ENCODE results near the gene MSMP. TPM values are rescaled to one million over a fixed set of nuclear protein-coding genes. Genes with fewer than 3 reads are reported as not detected.

Gene MSMP
- polyA plus RNA-seq, 3 donors, result not detected

GRCh38 chr9:35767458-35767857, 13.4 kb upstream of the MSMP start:
- Mint-ChIP-seq H3K4me3 (no peak overlapping the region), H3K9me3 (peaks cover 0 to 3% (median 3%) of the 10 kb centered on the region in 7 donors), H3K36me3 (no peaks in the 10 kb centered on the region), H3K4me1 (no peaks in the 10 kb centered on the region), H3K27me3 (ENCODE audit: low read depth in 3 of 3) (peaks cover 0 to 2% (median 0%) of the 10 kb centered on the region in 3 donors), H3K27ac (no peak overlapping the region)
- no peak overlapping the region for H3K4me2 ChIP-seq (replicated peaks; ENCODE audit: extremely low read depth, low read length, poor library complexity, severe bottlenecking)
- no peak overlapping the region for H2AFZ ChIP-seq (ENCODE audit: insufficient read depth, low read depth, low read length, poor library complexity, severe bottlenecking)
- H4K20me1 ChIP-seq (ENCODE audit: insufficient read depth, low read length), result no peaks in the 10 kb centered on the region
- no peaks in the 10 kb centered on the region for H3K36me3 ChIP-seq (replicated peaks in 1 of 2; ENCODE audit: control insufficient read depth in 1 of 2, insufficient read depth in 2 of 2, low read length in 2 of 2)
- no peak for DNase-seq
- H3K27me3 ChIP-seq (ENCODE audit: control insufficient read depth in 2 of 2, insufficient read depth in 2 of 2, low read length in 2 of 2), result no peaks in the 10 kb centered on the region
- H3K4me3 ChIP-seq (replicated peaks in 1 of 3; ENCODE audit: low read depth in 2 of 3, low read length in 3 of 3), result no peak overlapping the region
- no peak for TF ChIP-seq CTCF (IDR thresholded peaks at IDR 0.05)
- H3K79me2 ChIP-seq (ENCODE audit: insufficient read depth, low read length), result no peaks in the 10 kb centered on the region
- H3K27ac ChIP-seq (ENCODE audit: low read depth in 1 of 2, low read length in 2 of 2), result no peak overlapping the region
- no peak overlapping the region for H3K9ac ChIP-seq (ENCODE audit: insufficient read depth, low read length, poor library complexity, severe bottlenecking)
- WGBS (ENCODE audit: insufficient coverage), result no CpG with 5 or more reads among the region's 1 CpG
- no peaks in the 10 kb centered on the region for H3K4me1 ChIP-seq (ENCODE audit: control insufficient read depth in 1 of 2, insufficient read depth in 2 of 2, low read length in 2 of 2)
- H3K9me3 ChIP-seq (replicated peaks in 1 of 2; ENCODE audit: control insufficient read depth in 1 of 2, insufficient read depth in 1 of 2, low read length in 2 of 2), result no peaks in the 10 kb centered on the region
- intact Hi-C loops (cut with micrococcal nuclease), result no loop called here

DNA sequence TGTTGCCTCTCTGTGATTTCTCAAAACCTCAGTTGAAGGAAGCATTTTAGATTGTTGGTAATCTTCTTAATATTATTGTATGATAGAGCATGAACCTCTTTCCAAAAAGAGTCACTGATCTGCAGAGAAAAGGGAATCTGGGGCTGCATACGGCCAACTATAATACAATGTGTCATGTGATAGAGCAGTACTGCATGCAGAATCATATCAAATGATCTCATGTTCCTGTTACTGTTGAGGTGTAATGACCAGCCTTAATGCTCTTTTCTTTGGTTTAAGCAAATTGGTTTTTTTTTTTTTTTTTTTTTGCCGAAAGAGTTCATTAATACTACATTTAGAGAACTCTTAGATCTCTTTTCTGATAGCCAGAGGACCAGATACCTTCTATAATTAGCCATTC, 12.9 kb upstream of the MSMP start:
- Histone ChIP-seq H3K4me2 (replicated peaks; ENCODE audit: extremely low read depth, low read length, poor library complexity, severe bottlenecking) (no peak overlapping the region), H3K9ac (ENCODE audit: insufficient read depth, low read length, poor library complexity, severe bottlenecking) (no peak overlapping the region), H3K36me3 (replicated peaks in 1 of 2; ENCODE audit: control insufficient read depth in 1 of 2, insufficient read depth in 2 of 2, low read length in 2 of 2) (no peaks in the 10 kb centered on the region), H3K9me3 (replicated peaks in 1 of 2; ENCODE audit: control insufficient read depth in 1 of 2, insufficient read depth in 1 of 2, low read length in 2 of 2) (no peaks in the 10 kb centered on the region), H3K4me3 (replicated peaks in 1 of 3; ENCODE audit: low read depth in 2 of 3, low read length in 3 of 3) (no peak overlapping the region), H4K20me1 (ENCODE audit: insufficient read depth, low read length) (no peaks in the 10 kb centered on the region), H2AFZ (ENCODE audit: insufficient read depth, low read depth, low read length, poor library complexity, severe bottlenecking) (no peak overlapping the region), H3K27ac (ENCODE audit: low read depth in 1 of 2, low read length in 2 of 2) (no peak overlapping the region), H3K79me2 (ENCODE audit: insufficient read depth, low read length) (no peaks in the 10 kb centered on the region), H3K4me1 (ENCODE audit: control insufficient read depth in 1 of 2, insufficient read depth in 2 of 2, low read length in 2 of 2) (no peaks in the 10 kb centered on the region), H3K27me3 (ENCODE audit: control insufficient read depth in 2 of 2, insufficient read depth in 2 of 2, low read length in 2 of 2) (no peaks in the 10 kb centered on the region)
- Mint-ChIP-seq H3K36me3 (no peaks in the 10 kb centered on the region), H3K27me3 (ENCODE audit: low read depth in 3 of 3) (peaks cover 0 to 2% (median 0%) of the 10 kb centered on the region in 3 donors), H3K4me1 (no peaks in the 10 kb centered on the region), H3K9me3 (peaks cover 0 to 3% (median 3%) of the 10 kb centered on the region in 7 donors), H3K27ac (no peak overlapping the region), H3K4me3 (no peak overlapping the region)
- intact Hi-C loops (cut with micrococcal nuclease), result no loop called here
- TF ChIP-seq CTCF (IDR thresholded peaks at IDR 0.05), result no peak
- DNase-seq, result no peak
- WGBS (ENCODE audit: insufficient coverage), result no CpG with 5 or more reads among the region's 2 CpGs
